AML-193 (cell line): ENCODE measurements around the gene AP2A2.
"Not testable (repeated sequence)": the region's sequence is repeated elsewhere in the genome, so short reads cannot be mapped to it uniquely, and the experiment has no call there.

ENCODE experiments used
- DNase-seq, 2 experiments: peaks; one replicate each; lab custom pipeline; 2025; lab: John Stamatoyannopoulos, UW

AP2A2 gene

GRCh38 chr11:1015064-1015463, 89.4 kb downstream of the AP2A2 start:
- no peak for DNase-seq

- DNase-seq: no peak
Measured at GRCh38 chr11:1015826-1016545, 90.3 kb downstream of the AP2A2 start.

- DNase-seq: not testable (repeated sequence)
Measured at GRCh38 chr11:1016610-1017126, 91.0 kb downstream of the AP2A2 start.

GRCh38 chr11:1017269-1018005, 91.8 kb downstream of the AP2A2 start:
- DNase-seq: no peak

- DNase-seq: no peak
Measured at GRCh38 chr11:1018091-1018490, 92.4 kb downstream of the AP2A2 start.

GRCh38 chr11:1019321-1019910, 93.7 kb downstream of the AP2A2 start:
- DNase-seq: no peak

GRCh38 chr11:1020211-1020905, 94.7 kb downstream of the AP2A2 start:
- no peak for DNase-seq

GRCh38 chr11:1022411-1022810, 96.7 kb downstream of the AP2A2 start:
- no peak for DNase-seq

- no peak for DNase-seq
Measured at GRCh38 chr11:1022908-1023810, 97.5 kb downstream of the AP2A2 start.

GRCh38 chr11:1023811-1024596, 98.3 kb downstream of the AP2A2 start:
- DNase-seq: no peak

- no peak for DNase-seq
Measured at GRCh38 chr11:1024597-1025409, 99.1 kb downstream of the AP2A2 start.

- no peak for DNase-seq
Measured at GRCh38 chr11:1025410-1026162, 99.9 kb downstream of the AP2A2 start.

GRCh38 chr11:1026163-1026450, 100.4 kb downstream of the AP2A2 start:
- no peak for DNase-seq

- no peak for DNase-seq
Measured at GRCh38 chr11:1026641-1027482, 101.2 kb downstream of the AP2A2 start.

- no peak for DNase-seq
Measured at GRCh38 chr11:1027483-1028290, 102.0 kb downstream of the AP2A2 start.

- no peak for DNase-seq
Measured at GRCh38 chr11:1028291-1028540, 102.5 kb downstream of the AP2A2 start.

GRCh38 chr11:1028616-1029015, 102.9 kb downstream of the AP2A2 start:
- DNase-seq: no peak

GRCh38 chr11:1029051-1029450, 103.4 kb downstream of the AP2A2 start:
- DNase-seq: no peak
